22Rv1 (cell line): Measurements from ENCODE around the gene ASTN1.

Experiments used
- H3K27ac ChIP-seq: fragments of 450-650 bp; 2 replicates; pipeline ENCODE4 v1.5.1; 2017
- ZFX ChIP-seq: fragments of 450-650 bp; IDR thresholded peaks from 2 replicates; pipeline ENCODE4 v1.6.1; 2017; ENCODE audit warnings: antibody characterized with exemption, borderline replicate concordance
- TF ChIP-seq, protein P1 (sequence below): fragments of 450-650 bp; IDR thresholded peaks from 2 replicates; pipeline ENCODE4 v1.5.1; 2017; ENCODE audit warnings: mild to moderate bottlenecking

ASTN1 gene

DNA sequence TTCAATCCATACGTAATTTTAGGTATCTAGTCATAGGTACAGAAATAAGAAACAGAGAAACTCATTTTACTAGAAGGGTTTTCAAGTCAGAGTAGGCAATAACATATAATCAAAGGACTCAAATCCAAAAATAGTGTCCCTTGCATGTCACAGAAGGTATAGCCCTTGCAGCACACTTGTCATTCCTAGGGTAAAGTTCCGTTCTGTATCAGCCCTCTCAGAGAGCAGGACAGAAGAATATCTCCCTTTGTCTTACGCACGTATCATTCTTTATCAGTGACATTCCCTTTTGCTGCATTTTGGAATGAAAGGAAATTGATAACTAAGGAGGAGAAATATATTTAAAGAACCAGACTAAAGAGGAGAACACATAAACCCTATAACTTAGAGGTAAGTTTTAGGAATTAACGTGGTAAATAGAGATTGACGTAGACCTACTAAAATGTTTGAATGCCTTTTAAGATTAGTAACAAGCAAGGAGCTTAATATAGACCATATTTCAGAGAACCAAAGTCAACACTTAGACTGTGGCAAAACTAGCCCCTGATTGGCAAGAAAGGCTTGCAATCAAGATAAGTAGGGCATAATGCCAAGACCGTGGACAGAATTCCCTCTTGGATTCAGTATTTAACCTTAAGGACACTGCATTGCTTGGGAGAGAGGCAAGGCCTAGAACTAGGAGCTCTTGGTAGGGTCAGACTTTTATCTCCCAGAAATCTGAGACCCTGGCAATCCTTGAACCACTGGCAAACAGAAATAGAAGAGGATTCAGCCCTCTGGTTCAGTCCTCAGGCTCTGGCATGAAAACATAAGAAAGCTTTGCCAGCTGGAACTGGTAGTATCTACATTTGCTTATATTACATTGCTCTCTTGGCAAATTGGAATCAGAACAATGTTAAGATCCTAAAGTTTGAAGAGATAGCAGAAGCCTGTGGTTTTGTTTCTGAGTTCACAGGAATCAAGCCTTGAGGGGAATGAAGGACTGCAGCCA is 232.1 kb downstream of the ASTN1 start:
- no peak for TF ChIP-seq ZFX
- TF ChIP-seq, protein P1, sequence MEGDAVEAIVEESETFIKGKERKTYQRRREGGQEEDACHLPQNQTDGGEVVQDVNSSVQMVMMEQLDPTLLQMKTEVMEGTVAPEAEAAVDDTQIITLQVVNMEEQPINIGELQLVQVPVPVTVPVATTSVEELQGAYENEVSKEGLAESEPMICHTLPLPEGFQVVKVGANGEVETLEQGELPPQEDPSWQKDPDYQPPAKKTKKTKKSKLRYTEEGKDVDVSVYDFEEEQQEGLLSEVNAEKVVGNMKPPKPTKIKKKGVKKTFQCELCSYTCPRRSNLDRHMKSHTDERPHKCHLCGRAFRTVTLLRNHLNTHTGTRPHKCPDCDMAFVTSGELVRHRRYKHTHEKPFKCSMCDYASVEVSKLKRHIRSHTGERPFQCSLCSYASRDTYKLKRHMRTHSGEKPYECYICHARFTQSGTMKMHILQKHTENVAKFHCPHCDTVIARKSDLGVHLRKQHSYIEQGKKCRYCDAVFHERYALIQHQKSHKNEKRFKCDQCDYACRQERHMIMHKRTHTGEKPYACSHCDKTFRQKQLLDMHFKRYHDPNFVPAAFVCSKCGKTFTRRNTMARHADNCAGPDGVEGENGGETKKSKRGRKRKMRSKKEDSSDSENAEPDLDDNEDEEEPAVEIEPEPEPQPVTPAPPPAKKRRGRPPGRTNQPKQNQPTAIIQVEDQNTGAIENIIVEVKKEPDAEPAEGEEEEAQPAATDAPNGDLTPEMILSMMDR: no peak
- H3K27ac ChIP-seq: no peak overlapping the region

DNA sequence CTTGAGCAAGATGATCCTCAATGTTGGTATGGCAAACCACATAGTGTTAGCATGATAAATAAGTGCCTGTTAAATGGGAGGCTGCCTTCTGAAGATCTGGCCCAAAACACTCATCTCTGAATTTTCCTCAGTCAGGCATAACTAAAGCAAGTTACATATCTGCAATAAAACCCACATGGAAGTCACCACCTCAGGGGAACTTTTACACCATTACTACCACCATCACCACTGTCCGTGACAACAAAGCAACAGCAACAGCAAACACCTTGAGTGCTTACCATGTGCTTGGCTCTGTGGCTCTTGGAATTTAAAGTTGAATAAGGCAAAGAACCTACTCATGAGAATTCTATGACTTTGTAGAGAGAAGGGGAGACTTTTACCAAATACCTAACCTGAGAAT is 233.0 kb downstream of the ASTN1 start:
- TF ChIP-seq, protein P1: no peak
- no peak for TF ChIP-seq ZFX
- no peak overlapping the region for H3K27ac ChIP-seq

DNA sequence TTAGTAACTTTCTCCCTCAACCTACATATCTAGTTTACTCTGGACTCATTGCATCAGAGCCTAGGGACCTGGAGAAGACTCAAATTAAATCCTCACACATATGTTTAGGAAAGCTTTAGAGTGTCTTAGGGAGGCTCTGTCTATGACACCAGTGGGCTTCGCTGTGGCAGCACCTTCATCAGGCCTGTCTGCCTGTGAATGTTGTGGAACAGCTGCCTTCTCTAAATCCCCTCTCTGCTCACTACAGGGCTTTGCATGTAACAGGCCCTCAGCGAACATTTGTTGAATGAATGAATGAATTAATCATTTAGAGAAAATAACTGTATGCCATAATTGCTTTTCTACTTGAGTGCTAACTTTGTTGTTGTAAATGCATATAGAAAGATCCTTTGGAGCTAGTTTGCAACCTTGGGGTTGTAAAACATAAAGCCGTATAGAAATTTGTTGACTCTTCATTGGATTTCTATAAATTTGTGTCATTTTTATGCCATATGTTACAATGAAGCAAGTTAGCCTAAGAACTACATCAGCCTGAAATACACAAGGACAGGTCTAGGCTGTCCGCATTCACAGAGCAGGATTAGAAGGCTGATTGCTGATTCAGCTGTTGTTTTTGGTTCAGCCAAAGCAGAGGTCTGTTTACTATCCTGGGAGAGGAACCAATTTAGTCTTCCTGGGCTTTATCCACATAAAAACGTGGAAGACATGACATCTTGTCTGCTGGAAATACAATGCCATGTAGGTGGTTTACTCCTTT is 238.0 kb downstream of the ASTN1 start:
- no peak overlapping the region for H3K27ac ChIP-seq
- no peak for TF ChIP-seq ZFX
- TF ChIP-seq, protein P1: no peak

DNA sequence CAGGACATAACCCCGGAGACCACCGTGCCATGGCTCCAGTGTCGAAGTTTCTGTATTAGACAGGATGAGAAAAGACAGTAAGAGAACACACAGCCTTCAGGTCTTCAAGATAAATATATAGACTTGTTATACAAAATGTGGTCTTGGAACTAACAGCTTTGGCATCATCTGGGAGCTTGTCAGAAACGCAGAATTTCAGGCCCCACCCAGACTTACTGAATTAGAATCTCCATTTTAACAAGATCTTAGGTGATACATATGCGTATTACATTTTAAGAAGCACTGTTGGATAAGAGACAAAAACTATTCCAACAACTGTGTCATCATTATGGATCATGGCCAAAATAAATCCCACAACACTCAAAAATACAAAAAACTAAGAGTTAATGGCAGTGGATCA is 239.3 kb downstream of the ASTN1 start:
- TF ChIP-seq, protein P1: no peak
- no peak for TF ChIP-seq ZFX
- H3K27ac ChIP-seq: no peak overlapping the region

DNA sequence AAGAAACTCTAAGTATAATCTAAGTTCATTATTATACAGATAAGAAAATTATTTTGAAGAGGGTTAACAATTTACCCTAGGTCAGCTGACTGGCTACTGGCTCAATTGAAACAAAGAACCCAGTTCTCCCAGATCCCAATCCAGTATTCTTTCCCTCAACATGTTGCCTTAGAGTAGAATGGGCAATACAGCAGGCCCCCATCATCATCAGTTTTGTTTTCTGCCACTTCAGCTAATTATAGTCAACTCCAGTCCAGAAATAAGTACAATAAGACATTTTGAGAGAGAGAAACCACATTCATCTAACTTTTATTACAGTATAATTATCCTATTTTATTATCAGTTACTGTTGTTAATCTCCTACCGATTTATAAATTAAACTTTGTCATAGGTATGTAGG is 241.2 kb downstream of the ASTN1 start:
- no peak for TF ChIP-seq ZFX
- TF ChIP-seq, protein P1: no peak
- no peak overlapping the region for H3K27ac ChIP-seq

DNA sequence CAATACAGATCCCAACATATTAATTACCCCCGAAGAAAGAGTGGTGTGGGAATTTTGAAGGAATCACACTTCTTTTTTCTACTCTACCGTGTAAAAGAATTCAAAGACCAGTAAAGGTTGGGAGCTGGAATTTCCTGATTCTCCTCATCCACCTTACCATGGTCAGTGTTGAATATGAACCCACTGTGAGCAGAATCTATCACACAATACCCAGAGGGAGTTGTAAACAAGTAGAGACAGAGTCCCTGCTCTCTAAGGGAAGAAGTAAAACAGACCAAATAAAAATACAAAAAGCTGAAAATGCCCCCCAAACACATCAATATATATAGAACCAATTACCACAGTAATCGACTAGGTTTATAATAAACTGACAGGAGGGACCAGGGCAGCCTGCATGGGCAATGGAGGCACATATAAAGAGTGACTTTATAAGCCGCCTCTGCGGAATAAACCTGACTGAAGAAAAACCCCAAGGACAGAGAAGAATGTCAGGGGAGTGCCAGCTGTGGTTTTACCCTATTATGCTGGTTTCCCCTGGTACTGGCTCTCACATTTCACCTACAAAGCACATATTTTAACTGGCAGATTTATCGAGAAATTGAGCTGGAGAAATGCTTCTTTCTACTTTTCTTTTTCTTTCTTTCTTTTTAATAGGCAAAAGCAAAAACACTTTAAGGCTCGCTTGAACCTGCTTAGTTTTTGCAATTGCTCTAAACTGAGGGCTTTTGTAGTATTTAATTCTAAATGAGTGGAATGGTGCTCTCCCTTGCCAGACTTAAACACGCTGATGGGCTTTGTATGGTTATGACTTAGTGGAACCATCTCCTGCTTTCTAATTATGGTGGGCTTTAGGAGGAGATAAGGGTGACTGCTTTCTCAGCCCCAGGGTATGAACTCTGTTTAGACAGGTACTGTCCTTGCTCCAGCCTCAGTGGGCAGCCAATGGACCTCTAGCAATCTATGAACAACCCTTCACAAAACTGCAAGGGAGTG is 244.8 kb downstream of the ASTN1 start:
- H3K27ac ChIP-seq: no peak overlapping the region
- no peak for TF ChIP-seq ZFX
- TF ChIP-seq, protein P1: no peak
